Fibroblast of pulmonary artery (primary cell): Measurements from ENCODE around the gene NUP50.

Experiments
- DNase-seq: peaks from one replicate; pipeline ENCODE4 v3.0.0-alpha.2; 2010; ENCODE audit warnings: low read depth
- H3K4me3 ChIP-seq: replicated peaks from 2 replicates; pipeline ENCODE4 v1.5.1; 2011; ENCODE audit warnings: low read depth, mild to moderate bottlenecking, control low read depth, low read length, moderate library complexity
- TF ChIP-seq, protein P1 (sequence below): IDR thresholded peaks from 2 replicates; pipeline ENCODE4 v1.5.1; 2011; ENCODE audit warnings: mild to moderate bottlenecking, control low read depth, low read length, inconsistent platforms; ENCODE audit errors: missing control alignments

The NUP50 gene

GRCh38 chr22:45129703-45130524, 33.8 kb upstream of the NUP50 start:
- TF ChIP-seq, protein P1, sequence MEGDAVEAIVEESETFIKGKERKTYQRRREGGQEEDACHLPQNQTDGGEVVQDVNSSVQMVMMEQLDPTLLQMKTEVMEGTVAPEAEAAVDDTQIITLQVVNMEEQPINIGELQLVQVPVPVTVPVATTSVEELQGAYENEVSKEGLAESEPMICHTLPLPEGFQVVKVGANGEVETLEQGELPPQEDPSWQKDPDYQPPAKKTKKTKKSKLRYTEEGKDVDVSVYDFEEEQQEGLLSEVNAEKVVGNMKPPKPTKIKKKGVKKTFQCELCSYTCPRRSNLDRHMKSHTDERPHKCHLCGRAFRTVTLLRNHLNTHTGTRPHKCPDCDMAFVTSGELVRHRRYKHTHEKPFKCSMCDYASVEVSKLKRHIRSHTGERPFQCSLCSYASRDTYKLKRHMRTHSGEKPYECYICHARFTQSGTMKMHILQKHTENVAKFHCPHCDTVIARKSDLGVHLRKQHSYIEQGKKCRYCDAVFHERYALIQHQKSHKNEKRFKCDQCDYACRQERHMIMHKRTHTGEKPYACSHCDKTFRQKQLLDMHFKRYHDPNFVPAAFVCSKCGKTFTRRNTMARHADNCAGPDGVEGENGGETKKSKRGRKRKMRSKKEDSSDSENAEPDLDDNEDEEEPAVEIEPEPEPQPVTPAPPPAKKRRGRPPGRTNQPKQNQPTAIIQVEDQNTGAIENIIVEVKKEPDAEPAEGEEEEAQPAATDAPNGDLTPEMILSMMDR, result no peak
- no peak for DNase-seq
- H3K4me3 ChIP-seq, result no peak overlapping the region

GRCh38 chr22:45130891-45131290, 32.8 kb upstream of the NUP50 start:
- DNase-seq, result no peak
- TF ChIP-seq, protein P1, result no peak
- H3K4me3 ChIP-seq, result no peak overlapping the region

DNA sequence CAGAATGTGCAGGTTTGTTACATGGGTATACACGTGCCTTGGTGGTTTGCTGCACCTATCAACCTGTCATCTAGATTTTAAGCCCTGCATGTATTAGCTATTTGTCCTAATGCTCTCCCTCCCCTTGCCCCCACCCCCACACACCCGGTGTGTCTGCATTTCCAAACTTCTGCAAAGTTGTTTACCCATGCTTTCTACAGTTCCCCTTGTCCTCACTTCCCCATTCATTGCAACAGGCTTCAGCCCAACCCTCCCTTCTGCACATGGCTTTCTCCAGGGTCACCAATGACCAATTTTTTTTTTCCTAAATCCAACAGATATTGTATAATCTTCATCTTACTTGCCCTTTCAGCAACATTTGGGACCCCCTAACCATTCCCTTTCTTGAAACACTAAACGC, 32.0 kb upstream of the NUP50 start:
- TF ChIP-seq, protein P1, result no peak
- DNase-seq, result no peak
- H3K4me3 ChIP-seq, result no peak overlapping the region

- TF ChIP-seq, protein P1, result no peak
These were observed 29.4 kb upstream of the NUP50 start for GRCh38 chr22:45134313-45134712.

GRCh38 chr22:45136594-45136993, 27.1 kb upstream of the NUP50 start:
- no peak overlapping the region for H3K4me3 ChIP-seq
- TF ChIP-seq, protein P1, result no peak
- no peak for DNase-seq

More at GRCh38 chr22:45134313-45134712, 29.4 kb upstream of the NUP50 start:
- H3K4me3 ChIP-seq, result no peak overlapping the region
- no peak for DNase-seq

DNA sequence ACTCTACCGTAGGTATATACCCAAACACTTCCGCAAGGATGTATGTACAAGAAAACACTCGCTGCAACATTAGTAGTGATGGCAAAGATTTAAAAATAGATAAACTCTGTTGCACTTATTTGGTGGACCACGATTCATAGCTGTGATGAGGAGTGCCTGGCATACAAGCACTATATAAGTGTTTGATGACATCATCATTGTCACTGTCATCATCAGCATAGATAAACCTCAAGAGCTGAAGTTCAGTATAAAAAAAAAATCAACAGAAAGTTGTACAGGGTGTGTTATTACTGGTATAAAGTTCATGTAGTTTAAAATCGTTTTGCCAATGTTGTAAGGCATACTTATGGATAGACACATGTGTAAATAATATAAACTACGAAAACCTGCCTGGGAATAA, 24.0 kb upstream of the NUP50 start:
- TF ChIP-seq, protein P1, result no peak

DNA sequence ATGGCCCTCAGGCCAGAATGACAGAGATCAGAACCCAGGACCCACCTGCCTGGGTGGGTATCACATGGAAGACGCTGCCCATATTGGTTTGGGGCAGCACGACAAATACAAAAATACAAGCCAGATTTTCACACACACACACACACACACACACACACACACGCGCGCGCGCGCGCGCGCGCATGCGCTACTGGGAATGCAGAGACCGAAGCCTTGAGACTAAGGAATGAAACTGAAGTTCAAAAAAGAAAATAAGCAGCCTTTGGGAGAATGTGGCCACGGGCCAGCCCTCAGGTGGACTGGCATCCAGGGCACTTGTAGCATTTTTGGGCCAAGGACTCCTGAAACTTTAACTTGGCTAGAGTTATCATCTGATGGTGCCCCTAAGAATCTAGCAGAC, 21.3 kb upstream of the NUP50 start:
- no peak for DNase-seq
- no peak overlapping the region for H3K4me3 ChIP-seq
- TF ChIP-seq, protein P1, result no peak

More for the DNA sequence above, 24.0 kb upstream of the NUP50 start:
- no peak overlapping the region for H3K4me3 ChIP-seq
- no peak for DNase-seq
